Prostate gland (tissue), 2 donors: ENCODE data around the gene ITPR2. TPM values are rescaled to one million over a fixed set of nuclear protein-coding genes. Genes with fewer than 3 reads are reported as not detected.

Experiments used
- DNase-seq: peaks from one replicate; pipeline ENCODE4 v3.0.0-alpha.2; 2019; ENCODE audit warnings: low spot score
- H3K27ac ChIP-seq, 2 donors: fragments of 200-600 bp; sonication (generic); 2 replicates each; pipeline ENCODE4 v1.5.1; 2017 to 2019
- H3K27me3 ChIP-seq: fragments of 200-600 bp; sonication (generic); replicated peaks from 2 replicates; pipeline ENCODE4 v1.5.1; 2019; ENCODE audit not compliant: insufficient read depth
- H3K36me3 ChIP-seq, 2 donors: fragments of 200-600 bp; sonication (generic); 1 replicate in 1 of 2; 2 replicates in 1 of 2; pipeline versions ENCODE4 v1.5.1 to v1.8.1; 2017 to 2019
- H3K4me1 ChIP-seq: fragments of 200-600 bp; sonication (generic); replicated peaks from 2 replicates; pipeline ENCODE4 v1.5.1; 2019
- H3K4me3 ChIP-seq, 2 donors: fragments of 200-600 bp; sonication (generic); 2 replicates each; pipeline ENCODE4 v1.5.1; 2017 to 2019
- H3K9me3 ChIP-seq: fragments of 200-600 bp; sonication (generic); 2 replicates; pipeline ENCODE4 v1.5.1; 2017
- POLR2A ChIP-seq: fragments of 450-650 bp; IDR thresholded peaks from one replicate; pipeline ENCODE4 v1.6.1; 2016; ENCODE audit warnings: antibody characterized with exemption, mild to moderate bottlenecking
- POLR2AphosphoS5 ChIP-seq: sonication (generic); formaldehyde crosslinking; IDR thresholded peaks from one replicate; pipeline ENCODE4 v1.6.1; 2017; ENCODE audit warnings: antibody characterized with exemption
- WGBS: methylation state at CpG from one replicate; pipeline ENCODE4 v1.1.5; 2018; 5-methylcytosine and 5-hydroxymethylcytosine counted together
- intact Hi-C: fragments of 100-400 bp; cut with DNase I; formaldehyde crosslinking; loops from one replicate; pipeline ENCODE4 v1.14.2; 2022
- total RNA-seq, 2 donors: library from RNA; depleted of rRNA; stranded (reverse); fragments of >200 nt; gene quantifications; one replicate each; pipeline ENCODE4 v1.1.0, GENCODE V29; 2016
- TF ChIP-seq, protein P1 (sequence below), 4 experiments: fragments of 200-600 bp in 2 of 4; fragments of 450-650 bp in 2 of 4; sonication (generic) in 2 of 4; IDR thresholded peaks; 1 replicate in 3 of 4; 2 replicates in 1 of 4; pipeline ENCODE4 v1.5.1; 2016 to 2019; ENCODE audit warnings: antibody characterized with exemption in 4 of 4, mild to moderate bottlenecking in 2 of 4, moderate library complexity in 2 of 4

Gene ITPR2
- total RNA-seq, 2 donors from 2014 or later: 30.0 to 44.4 TPM

DNA sequence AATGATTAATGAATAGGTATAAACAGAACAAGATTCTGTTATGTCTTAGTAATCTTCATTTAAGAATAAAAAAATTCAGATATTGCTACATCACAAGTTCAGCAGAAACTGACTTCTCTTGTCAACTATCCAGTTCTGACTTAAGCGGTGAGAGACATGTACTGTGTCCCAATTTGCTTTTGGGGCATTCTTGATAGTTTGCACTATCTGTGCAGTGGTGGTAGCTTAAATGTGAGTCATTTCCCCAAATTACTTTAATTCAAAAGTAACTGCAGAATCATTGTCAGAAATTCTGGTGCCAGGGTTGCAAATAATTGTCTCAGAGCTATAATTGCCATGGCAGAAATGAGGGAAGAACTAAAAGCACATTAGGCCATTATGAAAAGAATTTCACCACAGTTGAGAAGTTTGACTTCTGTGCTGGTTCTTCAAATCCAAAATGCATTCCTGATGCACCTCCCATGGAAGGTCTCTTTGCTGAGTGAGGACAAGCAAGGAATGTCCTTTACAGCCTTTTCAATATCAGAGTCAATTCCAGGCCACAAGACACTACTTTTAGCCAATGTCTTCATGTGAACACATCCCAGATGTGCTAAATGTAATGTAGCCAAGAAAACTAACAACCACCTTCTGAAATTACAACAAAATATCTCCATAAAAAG lies 332.9 kb downstream of the ITPR2 start:
- 87% methylated on average over 1 of the region's 1 CpG for WGBS
- Histone ChIP-seq H3K27me3 (no peaks in the 10 kb centered on the region), H3K36me3 (no peaks in the 10 kb centered on the region), H3K9me3 (no peaks in the 10 kb centered on the region), H3K4me1 (no peaks in the 10 kb centered on the region), H3K27ac (no peak overlapping the region), H3K4me3 (no peak overlapping the region)
- intact Hi-C loops: no loop called here
- DNase-seq: no peak
- TF ChIP-seq POLR2AphosphoS5 (no peak), POLR2A (no peak)
- TF ChIP-seq, protein P1, sequence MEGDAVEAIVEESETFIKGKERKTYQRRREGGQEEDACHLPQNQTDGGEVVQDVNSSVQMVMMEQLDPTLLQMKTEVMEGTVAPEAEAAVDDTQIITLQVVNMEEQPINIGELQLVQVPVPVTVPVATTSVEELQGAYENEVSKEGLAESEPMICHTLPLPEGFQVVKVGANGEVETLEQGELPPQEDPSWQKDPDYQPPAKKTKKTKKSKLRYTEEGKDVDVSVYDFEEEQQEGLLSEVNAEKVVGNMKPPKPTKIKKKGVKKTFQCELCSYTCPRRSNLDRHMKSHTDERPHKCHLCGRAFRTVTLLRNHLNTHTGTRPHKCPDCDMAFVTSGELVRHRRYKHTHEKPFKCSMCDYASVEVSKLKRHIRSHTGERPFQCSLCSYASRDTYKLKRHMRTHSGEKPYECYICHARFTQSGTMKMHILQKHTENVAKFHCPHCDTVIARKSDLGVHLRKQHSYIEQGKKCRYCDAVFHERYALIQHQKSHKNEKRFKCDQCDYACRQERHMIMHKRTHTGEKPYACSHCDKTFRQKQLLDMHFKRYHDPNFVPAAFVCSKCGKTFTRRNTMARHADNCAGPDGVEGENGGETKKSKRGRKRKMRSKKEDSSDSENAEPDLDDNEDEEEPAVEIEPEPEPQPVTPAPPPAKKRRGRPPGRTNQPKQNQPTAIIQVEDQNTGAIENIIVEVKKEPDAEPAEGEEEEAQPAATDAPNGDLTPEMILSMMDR (IDR thresholded peaks at IDR 0.05): no peak

DNA sequence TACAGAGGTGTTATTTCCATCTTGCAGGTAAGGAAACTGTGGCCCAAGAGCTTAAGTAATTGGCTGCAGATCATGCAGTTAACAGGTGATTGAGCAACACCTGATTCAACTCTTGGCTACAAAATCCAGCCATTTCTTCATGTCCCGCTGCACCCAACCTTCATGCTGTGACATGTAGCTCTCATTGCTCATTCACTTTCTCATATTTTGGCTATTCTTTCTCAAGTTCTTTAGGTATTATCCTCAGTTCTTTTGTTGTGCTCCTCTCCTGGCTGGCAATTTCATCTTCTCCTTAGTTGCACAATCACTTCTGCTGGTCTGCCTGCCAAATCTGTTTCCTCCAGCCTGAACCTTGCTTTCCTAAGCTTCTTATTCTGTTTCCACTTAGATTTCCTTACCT lies 336.8 kb downstream of the ITPR2 start:
- intact Hi-C loops: no loop called here
- no peak for TF ChIP-seq POLR2A
- TF ChIP-seq, protein P1 (IDR thresholded peaks at IDR 0.05): no peak
- peak; percentile 21 for TF ChIP-seq POLR2AphosphoS5
- no peaks in the 10 kb centered on the region for H3K27me3 ChIP-seq
- DNase-seq: peak; percentile 12
- H3K4me3 ChIP-seq: no peak overlapping the region
- no peaks in the 10 kb centered on the region for H3K36me3 ChIP-seq
- H3K9me3 ChIP-seq: no peaks in the 10 kb centered on the region
- no peaks in the 10 kb centered on the region for H3K4me1 ChIP-seq
- no peak overlapping the region for H3K27ac ChIP-seq
- 59% methylated on average over 1 of the region's 1 CpG for WGBS

DNA sequence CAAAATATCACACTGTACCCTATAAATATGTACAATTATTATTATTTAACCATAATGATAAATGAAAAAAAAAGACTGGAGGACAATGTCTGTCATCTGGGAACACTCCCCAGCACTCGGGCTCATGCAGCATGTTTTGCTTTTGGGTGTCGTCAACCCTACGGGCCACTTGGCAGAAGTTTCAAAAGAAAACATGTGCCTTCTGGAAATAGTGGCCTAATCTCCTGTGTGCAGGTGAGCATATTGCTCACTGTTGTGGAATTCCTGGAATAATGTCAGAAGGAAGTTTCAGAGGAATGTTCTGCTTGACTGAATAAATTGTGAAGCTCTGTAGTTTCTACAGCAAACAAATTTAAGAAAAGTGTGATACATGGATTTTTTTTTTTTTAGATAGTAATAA lies 339.3 kb downstream of the ITPR2 start:
- intact Hi-C loops: no loop called here
- Histone ChIP-seq H3K4me3 (no peak overlapping the region), H3K27ac (no peak overlapping the region), H3K4me1 (no peaks in the 10 kb centered on the region), H3K9me3 (no peaks in the 10 kb centered on the region), H3K36me3 (no peaks in the 10 kb centered on the region), H3K27me3 (no peaks in the 10 kb centered on the region)
- WGBS: 39% methylated on average over 3 of the region's 3 CpGs
- no peak for DNase-seq
- TF ChIP-seq POLR2A (no peak), POLR2AphosphoS5 (no peak)
- TF ChIP-seq, protein P1 (IDR thresholded peaks at IDR 0.05): no peak

DNA sequence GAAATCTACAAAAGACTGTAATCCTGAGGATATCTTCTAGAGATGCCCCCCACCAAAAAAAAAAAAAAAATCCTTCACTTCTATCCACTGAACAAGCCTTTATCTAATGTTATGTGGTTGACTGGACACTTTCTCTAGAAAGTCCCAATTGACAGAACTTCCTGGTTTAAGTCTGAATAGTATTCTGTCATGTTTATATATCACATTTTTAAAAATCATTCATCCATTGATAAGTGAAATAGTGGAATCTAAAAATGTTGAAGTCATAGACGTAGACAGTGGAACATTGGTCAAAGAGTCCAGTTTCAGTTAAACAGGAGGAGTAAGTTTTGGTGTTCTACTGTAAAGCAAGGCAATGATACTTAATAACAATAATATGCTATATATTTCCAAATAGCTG lies 340.6 kb downstream of the ITPR2 start:
- DNase-seq: no peak
- no peak overlapping the region for H3K27ac ChIP-seq
- intact Hi-C loops: no loop called here
- H3K9me3 ChIP-seq: no peaks in the 10 kb centered on the region
- TF ChIP-seq POLR2AphosphoS5 (no peak), POLR2A (no peak)
- TF ChIP-seq, protein P1 (IDR thresholded peaks at IDR 0.05): no peak
- no peaks in the 10 kb centered on the region for H3K36me3 ChIP-seq
- 89% methylated on average over 1 of the region's 1 CpG for WGBS
- no peak overlapping the region for H3K4me3 ChIP-seq
- H3K4me1 ChIP-seq: no peaks in the 10 kb centered on the region
- no peaks in the 10 kb centered on the region for H3K27me3 ChIP-seq

DNA sequence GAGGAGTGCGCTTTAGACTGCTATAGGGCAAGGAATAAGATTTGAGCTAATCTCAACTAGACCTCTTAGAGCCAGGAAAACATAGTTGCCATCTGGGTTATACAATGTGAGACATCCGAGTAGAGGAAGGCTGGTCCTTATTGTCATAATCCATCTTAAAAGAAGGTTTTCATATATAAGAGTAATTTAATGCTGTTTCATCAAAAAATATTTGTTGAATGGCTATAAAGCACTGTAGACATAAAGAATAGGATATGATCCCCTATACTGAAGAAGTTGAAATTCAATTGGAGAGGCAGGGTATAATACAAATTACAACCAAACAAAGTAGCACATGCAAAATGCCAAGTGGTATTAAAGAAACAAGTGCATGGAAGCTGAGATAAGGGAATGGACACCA lies 343.1 kb downstream of the ITPR2 start:
- intact Hi-C loops: no loop called here
- no peak for TF ChIP-seq POLR2A
- TF ChIP-seq POLR2AphosphoS5: no peak
- TF ChIP-seq, protein P1 (IDR thresholded peaks at IDR 0.05): no peak
- 100% methylated on average over 2 of the region's 2 CpGs for WGBS
- Histone ChIP-seq H3K9me3 (no peaks in the 10 kb centered on the region), H3K4me1 (no peaks in the 10 kb centered on the region), H3K36me3 (no peaks in the 10 kb centered on the region), H3K27me3 (no peaks in the 10 kb centered on the region), H3K27ac (no peak overlapping the region), H3K4me3 (no peak overlapping the region)
- DNase-seq: no peak
